Erythroblast (primary cell): ENCODE results near the gene QPCT.

ENCODE experiments used
- GATA1 ChIP-seq: IDR thresholded peaks from 2 replicates; pipeline ENCODE4 v1.6.1; 2011; ENCODE audit warnings: low read depth, mild to moderate bottlenecking, control low read depth, low read length, moderate library complexity
- POLR2A ChIP-seq: IDR thresholded peaks from 2 replicates; pipeline ENCODE4 v1.6.1; 2011; ENCODE audit warnings: mild to moderate bottlenecking, low read length

- TF ChIP-seq POLR2A (no peak), GATA1 (no peak)
Observed at GRCh38 chr2:37412231-37412630, 67.8 kb downstream of the QPCT start.
